ENCODE data around the gene TNFSF10.

DNA sequence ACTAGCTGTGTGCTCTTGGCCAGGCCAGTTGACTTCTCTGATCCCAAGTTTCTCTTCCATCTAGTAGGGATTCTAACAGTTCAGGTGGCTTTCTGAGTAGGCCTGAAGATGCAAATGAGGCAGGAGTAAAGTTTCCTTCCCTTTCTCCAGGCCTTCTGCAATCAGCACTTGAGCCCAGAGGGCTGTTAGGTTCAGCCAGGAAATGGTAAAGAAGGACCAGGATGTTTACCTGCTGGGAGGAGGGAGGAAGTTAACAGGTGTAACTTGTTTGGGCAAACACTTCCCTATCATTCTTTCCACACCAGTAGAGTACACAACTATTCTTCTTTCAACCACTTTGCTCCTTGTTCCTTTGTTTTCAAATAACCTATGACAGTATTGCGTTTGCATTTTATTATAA is 13.3 kb upstream of the TNFSF10 start:
- TF ChIP-seq, protein P1, sequence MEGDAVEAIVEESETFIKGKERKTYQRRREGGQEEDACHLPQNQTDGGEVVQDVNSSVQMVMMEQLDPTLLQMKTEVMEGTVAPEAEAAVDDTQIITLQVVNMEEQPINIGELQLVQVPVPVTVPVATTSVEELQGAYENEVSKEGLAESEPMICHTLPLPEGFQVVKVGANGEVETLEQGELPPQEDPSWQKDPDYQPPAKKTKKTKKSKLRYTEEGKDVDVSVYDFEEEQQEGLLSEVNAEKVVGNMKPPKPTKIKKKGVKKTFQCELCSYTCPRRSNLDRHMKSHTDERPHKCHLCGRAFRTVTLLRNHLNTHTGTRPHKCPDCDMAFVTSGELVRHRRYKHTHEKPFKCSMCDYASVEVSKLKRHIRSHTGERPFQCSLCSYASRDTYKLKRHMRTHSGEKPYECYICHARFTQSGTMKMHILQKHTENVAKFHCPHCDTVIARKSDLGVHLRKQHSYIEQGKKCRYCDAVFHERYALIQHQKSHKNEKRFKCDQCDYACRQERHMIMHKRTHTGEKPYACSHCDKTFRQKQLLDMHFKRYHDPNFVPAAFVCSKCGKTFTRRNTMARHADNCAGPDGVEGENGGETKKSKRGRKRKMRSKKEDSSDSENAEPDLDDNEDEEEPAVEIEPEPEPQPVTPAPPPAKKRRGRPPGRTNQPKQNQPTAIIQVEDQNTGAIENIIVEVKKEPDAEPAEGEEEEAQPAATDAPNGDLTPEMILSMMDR (IDR thresholded peaks at IDR 0.05; ENCODE audit: borderline replicate concordance, extremely low read depth, low read length, poor library complexity, severe bottlenecking): no peak
- no peak for TF ChIP-seq EZH2 (IDR thresholded peaks at IDR 0.05; ENCODE audit: borderline replicate concordance, low read depth, low read length, severe bottlenecking)

Measured in DND-41 (cell line).